ENCODE measurements around the gene VIM. TPM values are rescaled to one million over a fixed set of nuclear protein-coding genes. Genes with fewer than 3 reads are reported as not detected.

VIM gene
- total and polyA plus RNA-seq, 10 of the 15 experiments (the other 5 are each of a cell fraction or from before 2014, with no cell fraction given): 44.2 to 287 (median 188) TPM

- ChIA-PET POLR2A (no interaction called here), CTCF (interaction anchor here (0.8 kb wide), 1 partner anchor 13 kb away, joined by 3 read pairs; the partner anchor contains the start of gene TRDMT1), RAD21 (ENCODE audit: unreplicated experiment) (no interaction called here), SMC1A (ENCODE audit: uncharacterized antibody, unreplicated experiment) (interaction anchor here (1.1 to 1.8 kb wide), 2 partner anchors 11 to 14 kb away, joined by 4 to 7 read pairs; no protein-coding TSS in a partner anchor)
- no peaks in the 10 kb centered on the region for H3K9me3 ChIP-seq (replicated peaks; ENCODE audit: control insufficient read depth, insufficient read depth, low read length)
- DNase-seq (ENCODE audit: low read depth, low spot score) (no peak), ATAC-seq (no peak), FAIRE-seq (no peak)
- H4K20me1 ChIP-seq (ENCODE audit: control insufficient read depth, insufficient read depth): no peaks in the 10 kb centered on the region
- H3K36me3 ChIP-seq (ENCODE audit: control insufficient read depth in 2 of 2, insufficient read depth in 2 of 2, low read length in 1 of 2): no peaks in the 10 kb centered on the region
- H3K4me2 ChIP-seq (ENCODE audit: control insufficient read depth, insufficient read depth): no peak overlapping the region
- H3K4me3 ChIP-seq: no peak overlapping the region
- in situ Hi-C loops (cut with MboI): loop anchor here (25.0 kb wide), 1 partner anchor 1448 kb away; the partner anchor contains the start of genes ARL5B and NSUN6
- intact Hi-C loops (cut with micrococcal nuclease; ENCODE audit: unreplicated experiment): no loop called here
- H3K79me2 ChIP-seq (ENCODE audit: control insufficient read depth, insufficient read depth, low read length): no peaks in the 10 kb centered on the region
- H3K27ac ChIP-seq (ENCODE audit: control insufficient read depth, insufficient read depth): no peak overlapping the region
- no peak for TF ChIP-seq CEBPB (IDR thresholded peaks at IDR 0.05; ENCODE audit: borderline replicate concordance in 1 of 2, low read depth in 2 of 2, low read length in 2 of 2)
- no peak for TF ChIP-seq BRCA1 (IDR thresholded peaks at IDR 0.05; ENCODE audit: low read depth, low read length)
- no peak for TF ChIP-seq NKRF (conservative IDR thresholded peaks at IDR 0.05)
- no peak for TF ChIP-seq FOS (IDR thresholded peaks at IDR 0.05; ENCODE audit: borderline replicate concordance, extremely low read depth, insufficient read length)
- TF ChIP-seq ELK1 (IDR thresholded peaks at IDR 0.05; ENCODE audit: low read depth, low read length): no peak
- TF ChIP-seq NBN (IDR thresholded peaks at IDR 0.05): no peak
- TF ChIP-seq ZBED1 (IDR thresholded peaks at IDR 0.05; ENCODE audit: borderline replicate concordance): no peak
- 96% methylated on average over 2 of the region's 2 CpGs for WGBS (ENCODE audit: insufficient coverage, insufficient replicate concordance, low lambda C conversion rate, missing lambda C conversion rate)
- no peak overlapping the region for H3K9ac ChIP-seq (ENCODE audit: control insufficient read depth, insufficient read depth, low read length)
- no peak overlapping the region for H2AFZ ChIP-seq (ENCODE audit: control insufficient read depth, low read depth, low read length)
- BruUV-seq (replicated peaks): no TSS peak
- peaks cover 14% of the 10 kb centered on the region for H3K4me1 ChIP-seq (ENCODE audit: control insufficient read depth, insufficient read depth, low read length)
- H3K27me3 ChIP-seq (replicated peaks in 1 of 2; ENCODE audit: control insufficient read depth in 2 of 2, insufficient read depth in 2 of 2, low read length in 1 of 2): no peaks in the 10 kb centered on the region; a peak in 1 of 4 replicates
These were observed 13.5 kb upstream of the VIM start for GRCh38 chr10:17214526-17214925.
